HG03108 (cell line): Measurements from ENCODE around the gene PDCD11.
"Not testable (repeated sequence)": the region's sequence is repeated elsewhere in the genome, so short reads cannot be mapped to it uniquely, and the experiment has no call there.

ENCODE experiments used
- ATAC-seq: cut with Tn5 transposase; IDR thresholded peaks from one replicate; pipeline ENCODE4 v1.9.1; 2021; ENCODE audit warnings: moderate library complexity; ENCODE audit not compliant: unreplicated experiment

The PDCD11 gene, protein sequence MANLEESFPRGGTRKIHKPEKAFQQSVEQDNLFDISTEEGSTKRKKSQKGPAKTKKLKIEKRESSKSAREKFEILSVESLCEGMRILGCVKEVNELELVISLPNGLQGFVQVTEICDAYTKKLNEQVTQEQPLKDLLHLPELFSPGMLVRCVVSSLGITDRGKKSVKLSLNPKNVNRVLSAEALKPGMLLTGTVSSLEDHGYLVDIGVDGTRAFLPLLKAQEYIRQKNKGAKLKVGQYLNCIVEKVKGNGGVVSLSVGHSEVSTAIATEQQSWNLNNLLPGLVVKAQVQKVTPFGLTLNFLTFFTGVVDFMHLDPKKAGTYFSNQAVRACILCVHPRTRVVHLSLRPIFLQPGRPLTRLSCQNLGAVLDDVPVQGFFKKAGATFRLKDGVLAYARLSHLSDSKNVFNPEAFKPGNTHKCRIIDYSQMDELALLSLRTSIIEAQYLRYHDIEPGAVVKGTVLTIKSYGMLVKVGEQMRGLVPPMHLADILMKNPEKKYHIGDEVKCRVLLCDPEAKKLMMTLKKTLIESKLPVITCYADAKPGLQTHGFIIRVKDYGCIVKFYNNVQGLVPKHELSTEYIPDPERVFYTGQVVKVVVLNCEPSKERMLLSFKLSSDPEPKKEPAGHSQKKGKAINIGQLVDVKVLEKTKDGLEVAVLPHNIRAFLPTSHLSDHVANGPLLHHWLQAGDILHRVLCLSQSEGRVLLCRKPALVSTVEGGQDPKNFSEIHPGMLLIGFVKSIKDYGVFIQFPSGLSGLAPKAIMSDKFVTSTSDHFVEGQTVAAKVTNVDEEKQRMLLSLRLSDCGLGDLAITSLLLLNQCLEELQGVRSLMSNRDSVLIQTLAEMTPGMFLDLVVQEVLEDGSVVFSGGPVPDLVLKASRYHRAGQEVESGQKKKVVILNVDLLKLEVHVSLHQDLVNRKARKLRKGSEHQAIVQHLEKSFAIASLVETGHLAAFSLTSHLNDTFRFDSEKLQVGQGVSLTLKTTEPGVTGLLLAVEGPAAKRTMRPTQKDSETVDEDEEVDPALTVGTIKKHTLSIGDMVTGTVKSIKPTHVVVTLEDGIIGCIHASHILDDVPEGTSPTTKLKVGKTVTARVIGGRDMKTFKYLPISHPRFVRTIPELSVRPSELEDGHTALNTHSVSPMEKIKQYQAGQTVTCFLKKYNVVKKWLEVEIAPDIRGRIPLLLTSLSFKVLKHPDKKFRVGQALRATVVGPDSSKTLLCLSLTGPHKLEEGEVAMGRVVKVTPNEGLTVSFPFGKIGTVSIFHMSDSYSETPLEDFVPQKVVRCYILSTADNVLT (N-terminal part only)

DNA sequence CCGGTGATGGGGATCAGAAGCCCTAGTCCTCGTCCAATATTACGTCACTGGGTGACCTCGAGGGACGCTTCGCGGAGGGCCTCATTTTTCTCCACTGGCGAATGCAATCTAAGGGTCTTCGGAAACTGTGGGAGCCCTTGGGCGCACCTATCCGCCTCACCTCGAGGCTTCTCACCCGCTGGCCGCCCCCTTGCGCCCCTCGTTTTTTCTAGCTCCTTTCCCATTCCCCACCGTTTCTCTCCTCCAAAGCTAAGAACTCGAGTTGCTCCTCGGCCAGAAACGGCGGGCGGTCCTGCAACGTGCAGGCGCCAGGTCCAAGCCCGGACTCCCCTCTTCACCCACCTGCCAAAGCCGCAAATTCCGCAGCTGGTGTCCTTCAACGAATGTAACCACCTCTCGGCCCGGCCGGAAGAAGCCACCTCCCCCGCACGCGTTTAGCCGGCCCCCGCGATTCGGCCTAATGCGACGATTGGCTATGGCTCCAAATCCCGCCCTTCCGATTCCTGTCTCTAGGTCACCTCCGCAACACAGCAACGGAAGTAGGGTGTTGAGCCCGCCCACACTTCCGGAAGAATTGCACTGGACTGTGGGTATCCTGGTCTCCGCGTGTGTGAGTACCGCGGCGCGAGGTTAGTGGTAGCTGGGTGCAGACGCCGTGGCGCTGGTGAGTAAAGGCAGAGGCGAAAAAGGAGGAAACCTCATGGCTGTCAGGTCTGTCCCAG, at the start of gene PDCD11, which contains the start of gene ATP5MK:
Gene PDCD11 (plus strand): TSS at position 560 of the 722 bp plus-strand sequence. CDS start 1,801 bp downstream, outside the sequence.
Gene ATP5MK (minus strand): TSS at position 409 of the 722 bp plus-strand sequence. CDS start 4,018 bp downstream, outside the sequence.
- ATAC-seq, result peak; percentile 99

DNA sequence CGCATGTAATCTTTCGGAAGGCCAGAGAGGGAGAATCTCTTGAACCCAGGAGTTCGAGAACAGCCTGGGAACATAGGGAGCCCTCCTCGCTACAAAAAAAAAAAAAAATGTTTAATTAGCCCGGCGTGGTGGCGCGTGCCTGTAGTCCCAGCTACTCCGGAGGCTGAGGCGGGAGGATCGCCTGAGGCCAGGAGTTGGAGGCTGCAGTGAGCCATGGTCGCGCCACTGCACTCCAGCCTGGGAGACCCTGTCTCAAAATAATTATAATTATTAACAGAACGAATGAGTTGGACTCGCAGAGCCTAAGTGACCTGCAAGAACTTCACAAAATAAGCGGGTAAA, 46.3 kb upstream of the PDCD11 start:
- ATAC-seq, result no peak

DNA sequence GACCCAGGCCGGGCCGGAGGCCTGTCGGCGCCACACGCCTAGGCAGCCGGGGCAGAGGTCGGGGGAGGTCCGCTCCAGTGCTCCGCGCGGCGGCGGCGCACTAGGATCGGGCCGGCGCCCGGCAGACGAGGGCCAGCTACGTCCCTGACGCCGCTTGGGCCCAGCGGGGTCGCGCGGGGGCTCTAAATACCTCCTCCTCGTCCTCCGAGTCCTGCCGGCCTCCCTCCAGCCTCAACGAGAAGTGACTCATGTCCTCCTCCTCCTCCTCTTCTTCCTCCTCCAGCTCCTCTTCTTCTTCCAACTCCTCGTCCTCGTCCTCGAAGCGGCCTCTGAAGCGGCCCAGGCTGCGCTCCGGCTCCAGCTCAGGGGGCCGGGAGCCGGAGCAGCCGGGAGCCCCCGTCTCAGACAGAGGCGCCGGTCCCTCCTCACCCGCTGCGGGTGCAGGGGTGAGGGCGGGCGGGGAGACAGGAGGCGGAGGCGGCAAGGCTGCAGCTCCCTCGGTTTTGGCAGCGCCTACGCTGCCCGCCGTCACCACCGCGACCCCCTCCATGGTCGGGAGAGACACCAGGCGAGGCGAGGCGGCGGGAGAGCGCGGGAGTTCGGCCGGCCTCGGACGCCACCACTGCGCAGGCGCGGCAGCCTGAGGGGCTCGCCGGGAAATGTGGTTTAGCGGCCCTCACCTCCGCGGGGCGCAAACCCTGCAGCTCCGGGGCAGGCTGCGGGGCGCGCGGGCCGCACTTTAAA, 45.7 kb upstream of the PDCD11 start, which contains the start of gene PCGF6:
Gene PCGF6 (minus strand): TSS at position 624 of the 744 bp plus-strand sequence. CDS start 74 bp downstream, at position 550.
- ATAC-seq, result peak; percentile 81

DNA sequence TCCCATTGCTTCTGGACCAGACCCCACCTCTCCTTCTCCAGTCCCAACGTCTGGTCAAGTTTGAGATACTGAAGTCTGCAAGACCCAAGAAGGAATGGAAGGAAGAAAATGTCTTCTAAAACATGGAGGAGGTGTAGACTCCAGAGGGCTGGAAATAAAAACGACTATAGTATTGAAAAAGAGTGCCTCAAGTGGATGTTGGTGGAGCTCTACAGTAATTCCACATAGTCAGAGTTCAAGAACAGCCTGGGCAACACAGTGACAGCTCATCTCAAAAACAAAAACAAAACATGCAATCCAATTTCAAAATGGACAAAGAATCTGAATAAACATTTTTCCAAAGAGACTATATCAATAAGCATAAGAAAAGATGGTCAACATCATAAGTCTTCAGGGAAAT, 43.1 kb upstream of the PDCD11 start:
- no peak for ATAC-seq

DNA sequence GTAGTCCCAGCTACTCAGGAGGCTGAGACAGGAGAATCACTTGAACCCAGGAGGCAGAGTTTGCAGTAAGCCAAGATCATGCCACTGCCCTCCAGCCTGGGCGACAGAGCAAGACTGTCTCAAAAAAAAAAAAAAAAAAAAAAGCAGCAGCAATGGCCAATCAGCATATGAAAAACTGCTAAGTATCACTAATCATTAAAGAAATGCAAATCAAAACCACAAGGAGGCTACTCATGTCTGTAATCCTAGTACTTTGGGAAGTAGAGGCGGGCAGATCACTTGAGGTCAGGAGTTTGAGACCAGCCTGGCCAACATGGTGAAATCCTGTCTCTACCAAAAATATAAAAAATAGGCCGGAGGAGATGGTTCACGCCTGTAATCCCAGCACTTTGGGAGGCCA, 41.9 kb upstream of the PDCD11 start:
- ATAC-seq, result not testable (repeated sequence)

DNA sequence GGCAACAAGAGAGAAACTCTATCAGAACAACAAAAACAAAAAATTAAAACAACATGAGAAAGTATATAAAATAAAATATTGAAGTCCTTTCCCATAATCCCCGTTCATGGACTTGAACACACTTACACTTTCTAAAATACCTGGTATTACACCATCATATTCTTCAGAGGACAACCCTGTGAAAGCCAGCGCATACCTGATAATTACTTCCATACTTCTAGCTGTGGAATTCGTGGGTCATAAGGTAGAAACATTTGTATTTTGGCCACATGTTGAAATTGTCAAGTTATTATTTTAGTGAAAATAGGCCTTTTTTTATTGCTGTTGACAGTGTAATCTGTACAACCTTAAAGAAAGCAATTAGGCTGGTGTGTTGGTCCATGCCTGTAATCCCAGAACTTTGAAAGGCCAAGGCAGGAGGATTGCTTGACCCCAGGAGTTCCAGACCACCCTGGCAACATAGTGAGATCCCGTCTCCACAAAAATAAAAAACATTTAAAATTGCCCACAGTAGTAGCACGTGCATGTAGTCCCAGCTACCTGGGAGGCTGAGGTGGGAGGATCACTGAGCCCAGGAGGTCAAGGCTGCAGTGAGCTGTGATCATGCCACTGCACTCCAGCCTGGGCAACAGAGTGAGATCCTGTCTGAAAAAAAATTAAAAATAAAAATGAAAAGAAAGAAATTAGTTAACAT, 40.4 kb upstream of the PDCD11 start:
- ATAC-seq, result no peak

DNA sequence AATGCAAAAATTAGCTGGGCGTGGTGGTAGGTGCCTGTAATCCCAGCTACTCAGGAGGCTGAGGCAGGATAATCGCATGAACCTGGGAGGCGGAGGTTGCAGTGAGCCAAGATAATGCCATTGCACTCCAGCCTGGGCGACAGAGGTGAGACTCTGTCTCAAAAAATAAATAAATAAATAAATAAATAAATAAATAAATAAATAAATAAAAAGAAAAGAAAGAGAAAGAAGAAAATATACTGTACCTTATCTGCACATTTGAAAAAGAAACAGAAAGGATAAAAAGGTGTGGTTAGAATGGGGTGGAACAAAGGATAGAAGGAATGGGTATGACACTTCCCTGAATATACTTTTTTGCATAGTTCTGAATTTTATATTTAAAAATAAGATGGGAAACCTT, 36.9 kb upstream of the PDCD11 start:
- ATAC-seq, result not testable (repeated sequence)

DNA sequence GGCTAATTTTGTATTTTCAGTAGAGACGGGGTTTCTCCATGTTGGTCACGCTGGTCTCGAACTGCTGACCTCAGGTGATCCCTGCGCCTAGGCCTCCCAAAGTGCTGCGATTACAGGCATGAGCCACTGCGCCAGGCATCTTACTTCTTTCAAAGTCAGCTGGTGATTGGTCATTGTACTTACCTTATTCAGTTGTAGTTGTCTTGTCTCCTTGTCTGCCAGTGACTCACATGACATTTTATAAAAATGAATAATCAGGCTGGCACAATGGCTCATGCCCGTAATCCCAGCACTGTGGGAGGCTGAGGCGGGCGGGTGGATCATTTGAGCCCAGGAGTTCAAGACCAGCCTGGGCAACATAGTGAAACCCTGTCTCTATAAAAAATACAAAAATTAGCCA, 35.6 kb upstream of the PDCD11 start:
- ATAC-seq, result not testable (repeated sequence)

DNA sequence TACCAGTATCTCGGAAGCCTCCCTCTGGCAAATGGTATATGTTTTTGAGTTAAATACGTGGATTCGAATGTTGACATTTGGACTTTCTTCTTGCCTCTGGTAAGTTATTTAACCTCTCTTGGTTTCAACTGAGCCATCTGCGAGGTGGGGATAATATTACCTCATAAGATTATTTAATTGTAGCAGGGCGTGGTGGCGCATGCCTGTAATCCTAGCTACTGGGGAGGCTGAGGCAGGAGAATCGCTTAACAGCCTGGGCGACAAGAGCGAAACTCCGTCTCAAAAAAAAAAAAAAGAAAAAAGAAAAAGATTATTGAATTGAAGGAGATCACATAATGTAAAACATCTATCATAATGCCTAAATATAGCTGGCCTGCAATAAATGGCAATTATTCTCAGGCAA, 29.0 kb upstream of the PDCD11 start:
- ATAC-seq, result no peak

DNA sequence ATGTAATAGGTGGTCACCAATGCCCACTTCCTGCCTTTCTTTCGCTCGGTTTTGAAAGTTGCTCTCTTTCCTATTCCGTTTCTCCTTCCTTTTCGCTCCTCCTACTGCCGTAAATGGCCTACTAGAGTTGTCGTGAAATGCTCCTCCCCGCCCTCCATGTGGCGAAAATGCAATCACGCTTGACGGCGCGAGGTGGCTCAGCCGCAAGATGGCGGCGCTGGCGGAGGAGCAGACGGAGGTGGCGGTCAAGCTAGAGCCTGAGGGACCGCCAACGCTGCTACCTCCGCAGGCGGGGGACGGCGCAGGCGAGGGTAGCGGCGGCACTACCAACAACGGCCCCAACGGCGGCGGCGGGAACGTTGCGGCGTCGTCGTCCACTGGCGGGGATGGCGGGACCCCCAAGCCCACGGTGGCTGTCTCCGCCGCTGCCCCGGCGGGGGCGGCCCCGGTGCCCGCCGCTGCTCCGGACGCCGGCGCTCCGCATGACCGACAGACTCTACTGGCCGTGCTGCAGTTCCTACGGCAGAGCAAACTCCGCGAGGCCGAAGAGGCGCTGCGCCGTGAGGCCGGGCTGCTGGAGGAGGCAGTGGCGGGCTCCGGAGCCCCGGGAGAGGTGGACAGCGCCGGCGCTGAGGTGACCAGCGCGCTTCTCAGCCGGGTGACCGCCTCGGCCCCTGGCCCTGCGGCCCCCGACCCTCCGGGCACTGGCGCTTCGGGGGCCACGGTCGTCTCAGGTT, 28.5 kb upstream of the PDCD11 start, which contains the start of gene TAF5:
Gene TAF5 (plus strand): TSS at position 195 of the 737 bp plus-strand sequence. CDS start 14 bp downstream, at position 209.
- peak; percentile 53 for ATAC-seq

DNA sequence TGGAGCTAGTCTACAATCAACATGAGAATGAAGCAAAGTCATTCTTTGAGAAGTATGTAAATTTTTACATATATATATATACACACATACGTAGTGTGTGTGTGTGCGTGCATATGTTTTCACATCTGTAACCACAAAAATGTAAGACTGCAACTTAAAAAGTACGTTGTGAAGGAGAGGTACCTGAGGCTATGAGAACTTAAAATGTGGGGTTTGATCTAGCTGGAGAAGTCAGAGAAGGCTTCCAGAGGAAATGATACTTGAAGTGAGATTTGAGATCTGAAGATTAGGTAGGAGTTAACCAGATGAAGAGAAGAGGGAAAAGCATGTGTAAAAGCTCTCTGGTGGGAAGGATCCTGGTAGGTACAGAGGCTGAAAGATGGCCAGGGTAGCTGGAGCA, 22.9 kb upstream of the PDCD11 start:
- ATAC-seq, result no peak

DNA sequence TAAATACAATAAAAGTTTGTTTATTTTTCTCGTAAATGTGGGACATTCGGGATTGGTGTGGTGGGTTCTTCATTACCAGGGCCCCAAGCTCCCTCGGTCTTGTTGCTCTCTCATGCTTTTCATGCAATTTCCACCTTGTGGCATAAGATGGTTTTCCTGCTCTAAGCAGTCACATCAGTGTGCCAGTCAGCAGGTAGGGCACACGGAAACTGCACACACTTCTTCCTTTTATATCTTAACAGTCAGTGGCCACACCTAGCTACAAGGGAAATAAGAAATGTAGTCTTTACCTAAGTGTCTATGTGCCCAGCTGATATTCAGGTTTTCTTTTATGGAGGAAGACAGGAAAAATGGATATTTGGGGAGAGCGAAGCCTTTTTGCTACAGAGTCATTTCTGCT, 22.2 kb upstream of the PDCD11 start:
- no peak for ATAC-seq

DNA sequence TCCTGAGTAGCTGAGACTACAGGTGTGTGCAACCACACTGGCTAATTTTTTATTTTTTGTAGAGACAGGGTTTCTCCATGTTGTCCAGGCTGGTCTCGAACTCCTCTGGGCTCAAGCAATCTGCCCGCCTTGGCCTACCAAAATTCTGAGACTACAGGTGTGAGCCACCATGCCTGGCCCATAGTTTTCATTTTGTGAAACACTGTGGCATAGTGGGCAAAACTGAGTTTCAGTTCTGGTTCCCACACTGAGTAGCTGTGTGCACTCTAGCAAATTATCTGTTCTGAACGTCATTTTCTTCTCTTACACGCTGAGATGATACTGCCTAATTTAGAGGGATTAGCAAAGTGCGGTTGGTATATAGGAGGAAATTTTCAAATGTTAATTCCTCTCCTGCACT, 13.7 kb upstream of the PDCD11 start:
- no peak for ATAC-seq

DNA sequence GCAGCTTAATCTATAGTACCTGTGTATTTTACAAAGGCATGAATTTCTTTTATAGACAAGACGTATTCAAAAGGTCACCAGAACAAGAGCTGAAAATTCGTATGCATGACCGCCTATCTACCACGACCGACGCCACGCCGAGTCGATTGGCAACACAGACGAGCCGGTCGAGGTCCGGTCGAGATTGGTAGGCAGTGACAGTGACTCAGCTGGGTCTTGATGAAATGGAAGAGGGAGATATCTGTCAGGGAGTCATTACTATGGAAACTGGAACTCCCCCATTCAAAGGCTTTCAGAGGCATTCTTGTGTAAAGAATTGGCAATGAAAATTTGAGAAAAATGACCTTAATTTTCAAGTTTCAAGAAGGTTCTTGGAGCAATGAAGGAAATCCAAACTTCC, 2.2 kb upstream of the PDCD11 start:
- no peak for ATAC-seq

DNA sequence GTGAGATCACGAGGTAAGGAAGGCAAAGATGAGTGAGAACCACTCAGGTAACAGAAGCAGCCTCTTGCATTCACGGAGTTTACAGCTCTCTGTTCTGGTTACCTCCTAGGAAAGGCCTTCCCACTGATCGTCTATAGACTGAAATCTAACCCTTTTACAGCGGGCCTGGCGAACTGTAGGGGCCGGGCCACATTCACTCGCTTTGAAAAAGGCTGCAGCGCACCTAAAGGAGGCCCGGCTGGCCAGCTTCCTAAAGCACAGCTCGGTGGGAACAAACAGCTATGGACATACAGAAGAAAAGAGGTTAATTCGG, 716 bp upstream of the PDCD11 start:
- ATAC-seq, result no peak

DNA sequence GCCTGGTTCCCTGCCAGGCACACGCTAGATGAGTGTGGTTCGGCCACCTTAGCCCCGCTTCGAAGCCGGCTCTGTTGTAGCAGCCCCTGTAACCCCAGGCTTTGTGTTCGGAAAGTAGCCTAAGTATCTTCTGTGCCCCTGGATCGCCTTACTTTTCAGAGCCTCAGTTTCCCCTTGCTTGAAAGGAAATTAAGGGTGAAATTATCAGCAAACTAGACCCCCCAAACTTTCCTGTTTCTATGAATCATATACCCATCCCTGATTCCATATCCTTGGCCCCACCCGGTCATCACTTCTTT, 312 bp downstream of the PDCD11 start:
- no peak for ATAC-seq

DNA sequence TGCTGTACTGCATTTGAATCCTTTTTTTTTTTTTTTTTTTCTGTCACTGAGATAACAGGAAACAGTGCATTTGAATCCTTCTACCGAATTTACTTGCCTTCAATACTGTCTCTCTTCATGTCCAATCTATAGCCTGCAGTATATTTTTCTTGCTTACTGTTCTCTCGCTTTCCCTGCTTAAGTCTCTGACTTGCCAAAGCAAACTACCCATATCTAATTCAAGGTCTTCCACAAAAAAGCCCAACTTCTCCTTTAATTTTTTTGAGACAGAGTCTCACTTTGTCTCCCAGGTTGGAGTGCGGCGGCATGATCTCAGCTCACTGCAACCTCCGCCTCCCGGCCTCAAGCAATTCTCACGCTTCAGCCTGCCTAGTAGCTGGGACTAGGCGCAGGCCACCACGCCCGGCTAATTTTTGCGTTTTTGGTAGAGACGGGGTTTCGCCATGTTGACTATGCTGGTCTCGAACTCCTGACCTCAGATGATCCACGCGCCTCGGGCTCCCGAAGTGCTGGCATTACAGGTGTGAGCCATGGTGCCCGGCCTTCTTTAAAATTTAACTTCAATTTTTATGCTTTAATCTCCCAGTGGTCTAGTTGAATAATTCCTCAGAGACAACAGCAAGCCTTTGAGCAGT, 882 bp downstream of the PDCD11 start:
- ATAC-seq, result no peak

DNA sequence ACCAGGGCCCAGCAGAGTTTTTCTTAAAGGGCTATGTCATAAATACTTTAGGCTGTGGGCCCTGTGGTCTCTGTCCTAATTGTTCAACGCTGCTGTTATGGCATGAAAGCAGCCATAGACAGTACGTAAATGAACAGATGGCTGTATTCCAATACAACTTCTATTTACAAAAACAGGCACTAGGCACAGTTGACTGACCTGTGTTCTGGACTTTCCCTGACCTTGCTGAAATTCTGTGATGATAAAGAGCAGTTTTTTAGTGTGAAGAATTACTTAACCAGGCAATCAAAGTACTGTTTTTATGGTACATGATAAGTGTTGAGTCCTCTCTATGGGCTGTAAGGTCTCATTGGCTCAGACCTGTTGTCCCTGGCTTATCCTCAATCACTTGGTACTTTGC, 17.1 kb downstream of the PDCD11 start:
- ATAC-seq, result no peak
